HL-60 (cell line): ENCODE results near the gene VRK3.
"Not testable (repeated sequence)": the region's sequence is repeated elsewhere in the genome, so short reads cannot be mapped to it uniquely, and the experiment has no call there.

ENCODE experiments used
- CTCF ChIP-seq: IDR thresholded peaks from one replicate; pipeline ENCODE4 v1.5.1; 2011; ENCODE audit warnings: low read length, control low read depth, inconsistent platforms; ENCODE audit not compliant: insufficient read depth
- REST ChIP-seq: IDR thresholded peaks from 2 replicates; pipeline ENCODE4 v1.6.1; 2012; ENCODE audit warnings: low read depth; ENCODE audit not compliant: insufficient replicate concordance
- SPI1 ChIP-seq: IDR thresholded peaks from 2 replicates; pipeline ENCODE4 v1.6.1; 2012; ENCODE audit warnings: low read depth, mild to moderate bottlenecking, borderline replicate concordance

GRCh38 chr19:49959892-49960291 lies 65.3 kb downstream of the VRK3 start:
- TF ChIP-seq CTCF, REST, SPI1: not testable (repeated sequence)
